NT2/D1 (cell line): ENCODE measurements around the gene PAQR7.

Source experiments
- DNase-seq: peaks from one replicate; pipeline ENCODE4 v3.0.0-alpha.2; 2011; ENCODE audit warnings: low read depth, low spot score
- H3K27me3 ChIP-seq: 2 replicates; pipeline ENCODE4 v1.6.0; 2011; ENCODE audit warnings: mild to moderate bottlenecking; ENCODE audit not compliant: insufficient read length, insufficient read depth
- H3K36me3 ChIP-seq: 2 replicates; pipeline ENCODE4 v1.6.1; 2011; ENCODE audit warnings: mild to moderate bottlenecking, low read length, mixed read lengths; ENCODE audit not compliant: insufficient read depth, insufficient read length
- H3K4me1 ChIP-seq: 2 replicates; pipeline ENCODE4 v1.5.1; 2011; ENCODE audit not compliant: insufficient read depth, insufficient read length
- H3K4me3 ChIP-seq: 2 replicates; pipeline ENCODE4 v1.5.1; 2011; ENCODE audit warnings: low read depth; ENCODE audit not compliant: insufficient read length
- H3K9ac ChIP-seq: 2 replicates; pipeline ENCODE4 v1.6.0; 2011; ENCODE audit warnings: low read depth; ENCODE audit not compliant: insufficient read length
- H3K9me3 ChIP-seq: 2 replicates; pipeline ENCODE4 v1.5.1; 2011; ENCODE audit warnings: mild to moderate bottlenecking, low read length; ENCODE audit not compliant: insufficient read depth
- SUZ12 ChIP-seq: IDR thresholded peaks from 2 replicates; pipeline ENCODE4 v1.6.1; 2011; ENCODE audit not compliant: insufficient read length, insufficient read depth; ENCODE audit errors: extremely low read depth
- YY1 ChIP-seq: IDR thresholded peaks from 2 replicates; pipeline ENCODE4 v1.6.1; 2011; ENCODE audit not compliant: insufficient read length, insufficient read depth
- ZNF274 ChIP-seq: IDR thresholded peaks from 2 replicates; pipeline ENCODE4 v1.6.1; 2011; ENCODE audit warnings: mild to moderate bottlenecking, low read depth, low read length

The PAQR7 gene

DNA sequence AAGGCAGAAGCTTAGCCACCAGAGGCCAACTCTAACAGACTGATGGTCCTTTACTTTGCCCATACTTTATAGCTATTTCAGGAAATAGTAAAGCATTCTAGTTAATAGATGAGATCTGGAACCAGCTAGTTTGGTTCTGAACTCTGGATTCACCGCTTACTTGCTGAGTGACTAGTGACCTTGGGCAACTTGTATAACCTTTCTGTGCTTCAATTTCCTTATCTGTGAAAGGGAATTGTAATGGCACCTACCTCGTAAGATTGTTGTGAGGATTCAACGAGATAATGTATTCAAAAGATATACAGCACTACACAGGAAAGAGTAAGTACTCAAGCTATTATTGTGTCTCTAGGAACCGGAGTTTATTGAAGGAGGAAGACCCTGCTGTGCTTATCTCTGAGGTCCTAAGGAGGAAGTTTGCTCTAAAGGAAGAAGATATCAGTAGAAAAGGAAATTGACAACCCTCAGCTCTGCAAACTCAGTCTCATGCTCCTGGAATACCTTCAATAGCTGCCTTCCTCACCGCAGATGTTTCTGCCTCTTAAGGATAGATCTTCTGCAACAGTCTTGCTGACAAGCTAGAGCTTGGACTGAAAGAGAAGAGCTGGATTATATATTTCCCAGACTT is 43.8 kb downstream of the PAQR7 start:
- TF ChIP-seq SUZ12 (no peak), ZNF274 (no peak), YY1 (no peak)
- Histone ChIP-seq H3K36me3 (peaks cover 96% of the 10 kb centered on the region), H3K9ac (no peak overlapping the region), H3K9me3 (no peaks in the 10 kb centered on the region), H3K27me3 (no peaks in the 10 kb centered on the region), H3K4me3 (no peak overlapping the region), H3K4me1 (peaks cover under 1% of the 10 kb centered on the region)
- no peak for DNase-seq

DNA sequence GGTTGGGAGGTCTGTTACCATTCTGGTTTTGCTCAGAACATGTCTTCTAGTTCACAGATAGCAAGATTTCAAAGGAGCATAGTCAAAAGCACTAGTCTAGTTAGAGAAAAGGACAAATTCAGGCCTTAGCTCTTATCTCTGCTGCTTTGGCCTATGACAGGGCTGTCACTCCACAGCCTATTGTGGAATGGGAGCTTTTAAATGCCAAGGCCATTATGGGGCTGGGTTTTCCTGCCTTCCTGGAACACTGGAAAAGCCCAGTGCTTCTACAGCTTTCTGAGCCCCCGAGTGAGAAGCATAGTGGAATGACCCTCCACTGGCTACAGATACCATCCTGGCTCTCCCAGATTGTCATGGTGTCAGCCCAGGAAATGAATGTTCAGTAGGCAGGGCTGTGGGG is 46.5 kb downstream of the PAQR7 start:
- H3K4me1 ChIP-seq: peaks cover 4% of the 10 kb centered on the region
- H3K9ac ChIP-seq: no peak overlapping the region
- H3K4me3 ChIP-seq: no peak overlapping the region
- DNase-seq: no peak
- H3K36me3 ChIP-seq: peaks cover 91% of the 10 kb centered on the region
- TF ChIP-seq SUZ12 (no peak), ZNF274 (no peak), YY1 (no peak)
- H3K9me3 ChIP-seq: no peaks in the 10 kb centered on the region
- no peaks in the 10 kb centered on the region for H3K27me3 ChIP-seq

DNA sequence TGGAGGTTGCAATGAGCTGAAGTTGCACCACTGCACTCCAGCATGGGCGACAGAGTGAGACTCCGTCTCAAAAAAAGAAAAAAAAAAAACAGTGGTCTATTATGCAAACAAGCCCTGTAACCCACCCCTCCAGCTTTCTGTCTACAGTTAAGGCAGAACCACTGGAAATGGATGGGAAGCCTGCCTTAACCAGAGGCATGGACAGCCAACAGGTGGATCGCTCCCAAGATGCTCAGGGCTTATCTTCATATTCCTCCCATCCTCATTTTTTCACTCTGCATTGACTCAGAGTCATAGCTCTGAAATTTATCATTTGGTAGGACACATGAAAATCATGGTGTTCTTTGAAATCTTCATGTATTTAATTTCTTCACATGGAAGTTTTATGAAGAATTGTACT is 47.0 kb downstream of the PAQR7 start:
- no peak for DNase-seq
- Histone ChIP-seq H3K9ac (no peak overlapping the region), H3K27me3 (no peaks in the 10 kb centered on the region), H3K4me1 (peaks cover 4% of the 10 kb centered on the region), H3K36me3 (peaks cover 91% of the 10 kb centered on the region), H3K4me3 (no peak overlapping the region), H3K9me3 (no peaks in the 10 kb centered on the region)
- no peak for TF ChIP-seq YY1
- no peak for TF ChIP-seq ZNF274
- TF ChIP-seq SUZ12: no peak

DNA sequence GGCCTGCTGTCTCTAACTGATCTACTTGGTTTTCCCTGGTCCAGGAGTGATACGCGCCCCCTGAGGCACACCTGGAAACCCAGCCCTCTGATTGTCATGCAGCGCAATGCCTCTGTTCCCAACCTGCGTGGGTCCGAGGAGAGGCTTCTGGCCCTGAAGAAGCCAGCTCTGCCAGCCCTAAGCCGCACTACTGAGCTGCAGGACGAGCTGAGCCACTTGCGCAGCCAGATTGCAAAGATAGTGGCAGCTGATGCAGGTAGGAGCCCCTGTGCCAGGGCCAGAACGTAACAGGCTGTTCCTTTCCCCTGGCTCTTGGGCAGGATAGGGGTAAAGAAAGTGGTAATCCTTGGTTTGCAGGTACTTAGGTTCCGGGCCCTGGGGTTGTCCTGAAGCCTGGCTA is 48.9 kb downstream of the PAQR7 start:
- no peak for DNase-seq
- H3K36me3 ChIP-seq: peaks cover 78% of the 10 kb centered on the region
- H3K9me3 ChIP-seq: no peaks in the 10 kb centered on the region
- no peak overlapping the region for H3K4me3 ChIP-seq
- TF ChIP-seq ZNF274 (no peak), YY1 (no peak), SUZ12 (no peak)
- peaks cover under 1% of the 10 kb centered on the region for H3K27me3 ChIP-seq
- H3K9ac ChIP-seq: no peak overlapping the region
- peaks cover 4% of the 10 kb centered on the region for H3K4me1 ChIP-seq

DNA sequence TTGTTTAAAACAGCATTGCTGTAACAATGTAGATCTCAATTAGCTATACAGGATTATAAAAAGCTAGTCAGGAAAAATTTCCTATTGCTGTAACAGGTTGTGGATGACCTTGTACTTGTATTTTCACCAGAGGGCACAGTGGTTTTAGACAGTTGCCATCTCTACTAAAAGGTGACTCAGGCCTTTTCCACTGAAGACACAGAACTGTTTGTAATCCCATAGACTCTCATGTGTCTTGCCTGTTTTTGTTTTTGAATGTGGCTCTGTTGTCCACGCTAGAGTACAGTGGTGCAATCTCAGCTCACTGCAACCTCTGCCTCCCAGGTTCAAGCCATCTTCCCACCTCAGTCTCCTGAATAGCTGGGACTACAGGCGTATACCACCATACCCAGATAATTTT is 49.9 kb downstream of the PAQR7 start:
- Histone ChIP-seq H3K27me3 (peaks cover 7% of the 10 kb centered on the region), H3K36me3 (peaks cover 68% of the 10 kb centered on the region), H3K4me3 (no peak overlapping the region), H3K9ac (no peak overlapping the region), H3K4me1 (peaks cover 10% of the 10 kb centered on the region), H3K9me3 (no peaks in the 10 kb centered on the region)
- TF ChIP-seq SUZ12 (no peak), YY1 (no peak), ZNF274 (no peak)
- DNase-seq: no peak

DNA sequence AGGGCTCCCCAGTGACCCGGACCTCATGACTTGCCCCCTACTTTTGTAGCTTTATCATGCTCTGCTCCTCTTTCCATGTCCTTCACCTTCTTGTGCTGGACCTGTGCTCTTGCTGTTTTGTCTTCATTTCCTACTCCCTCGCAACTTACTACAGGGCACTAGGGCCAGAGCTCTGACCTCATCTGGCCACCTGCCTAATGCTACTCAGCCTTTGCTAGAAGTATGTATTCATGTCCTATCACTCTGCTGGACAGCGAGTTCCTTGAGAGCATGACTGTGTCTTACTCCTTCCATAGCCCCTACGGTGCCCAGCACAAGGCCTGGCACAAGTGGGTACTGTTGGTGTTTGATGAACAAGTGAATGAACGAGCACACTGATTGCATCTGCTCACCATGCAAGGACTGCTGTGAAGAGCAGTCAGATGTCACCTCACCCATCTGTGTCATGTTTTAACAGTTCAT is 53.8 kb downstream of the PAQR7 start:
- no peak for DNase-seq
- TF ChIP-seq YY1 (no peak), SUZ12 (no peak), ZNF274 (no peak)
- Histone ChIP-seq H3K9me3 (no peaks in the 10 kb centered on the region), H3K9ac (no peak overlapping the region), H3K36me3 (peaks cover 36% of the 10 kb centered on the region), H3K4me1 (peaks cover 19% of the 10 kb centered on the region), H3K4me3 (no peak overlapping the region), H3K27me3 (peaks cover 7% of the 10 kb centered on the region)

DNA sequence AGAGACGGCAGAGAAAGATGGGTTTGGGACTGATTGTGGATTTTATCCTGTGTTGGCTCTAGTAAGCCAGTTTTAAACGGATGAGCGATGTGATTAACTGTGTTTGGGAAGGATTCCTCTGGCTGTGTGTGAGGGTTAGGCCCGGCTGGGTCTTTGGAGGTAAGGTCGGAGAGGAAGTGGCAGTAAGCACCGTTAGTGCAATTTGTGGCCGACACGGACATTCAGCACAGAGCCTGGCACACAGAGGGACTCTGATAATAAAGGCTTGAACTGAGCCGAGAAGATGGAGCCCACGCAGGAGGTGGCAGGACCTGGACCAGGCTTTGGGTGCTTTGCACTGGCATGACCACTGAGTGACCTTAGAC is 54.4 kb downstream of the PAQR7 start:
- Histone ChIP-seq H3K36me3 (peaks cover 36% of the 10 kb centered on the region), H3K9me3 (no peaks in the 10 kb centered on the region), H3K9ac (peak overlapping the region; percentile 98), H3K4me1 (peaks cover 16% of the 10 kb centered on the region), H3K4me3 (peak overlapping the region; percentile 87), H3K27me3 (peaks cover 7% of the 10 kb centered on the region)
- no peak for DNase-seq
- TF ChIP-seq ZNF274 (no peak), YY1 (no peak), SUZ12 (no peak)
